Fibroblast of upper back skin (primary cell): ENCODE data around the gene MCC.
"Not testable (repeated sequence)": the region's sequence is repeated elsewhere in the genome, so short reads cannot be mapped to it uniquely, and the experiment has no call there.

ENCODE experiments used
- DNase-seq: peaks from one replicate; pipeline ENCODE4 v3.0.0-alpha.2; 2013

Gene MCC

DNA sequence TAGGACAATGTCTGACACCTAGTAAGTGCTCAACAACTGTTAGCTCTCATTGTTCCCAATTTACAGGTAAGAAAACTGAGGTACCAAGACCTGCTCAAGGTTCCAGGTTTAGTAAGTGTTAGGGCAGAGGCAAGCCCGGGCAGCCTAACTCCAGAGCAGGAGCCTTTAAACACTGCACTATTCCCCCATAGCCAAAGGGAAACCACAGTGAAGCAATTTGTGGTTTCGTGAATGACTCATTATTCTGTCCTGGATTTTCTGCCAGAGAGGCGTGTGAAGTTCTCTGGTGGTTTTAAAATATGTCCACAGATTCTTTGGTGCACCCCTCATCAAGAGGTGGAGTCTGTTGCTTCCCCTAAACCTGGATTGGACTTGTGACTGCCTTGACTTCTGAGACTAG lies 1.0 kb upstream of the MCC start:
- DNase-seq: peak; percentile 98

DNA sequence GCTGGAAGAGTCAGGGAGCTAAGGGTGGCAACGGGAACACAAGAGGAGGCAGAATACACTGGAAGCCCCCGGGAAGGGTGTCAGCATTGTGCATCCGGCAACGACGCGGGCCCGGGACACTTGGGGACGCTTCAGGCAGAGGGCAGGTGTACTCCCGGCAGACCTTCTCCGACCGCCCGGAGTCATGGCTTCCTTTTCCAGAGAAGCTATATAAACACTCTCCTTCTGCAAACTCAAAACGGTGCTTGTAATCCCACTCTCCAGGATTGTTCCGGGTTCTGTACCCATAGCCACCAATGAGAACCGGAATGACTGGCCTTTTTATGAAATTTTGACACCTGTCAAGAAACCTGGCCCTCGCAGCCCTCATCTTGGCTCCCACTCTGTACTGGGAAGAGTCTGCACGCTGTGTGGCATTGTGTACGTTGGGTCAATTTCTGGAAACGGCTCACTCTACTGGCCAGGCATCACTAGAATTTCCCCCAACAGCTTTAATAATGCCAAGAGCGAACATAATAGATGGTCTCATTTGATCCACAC lies 462 bp upstream of the MCC start:
- no peak for DNase-seq

DNA sequence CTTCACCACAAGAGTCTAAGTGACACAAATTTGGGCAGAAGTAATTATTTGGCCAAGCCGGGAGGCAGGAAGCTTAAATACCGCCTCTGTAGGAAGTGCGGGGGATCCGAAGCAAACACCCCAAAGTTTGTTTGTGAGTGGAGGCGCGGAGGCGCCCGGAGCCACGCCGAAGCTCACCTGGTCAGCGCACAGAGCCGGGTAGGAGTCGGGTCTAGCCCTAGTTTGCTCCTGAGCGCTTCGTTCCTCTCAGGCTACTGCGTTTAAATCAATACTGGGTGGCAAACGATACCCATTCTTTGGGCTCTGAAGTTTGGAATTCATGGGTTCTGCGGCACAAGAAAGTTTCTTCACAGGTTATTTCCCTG lies 855 bp downstream of the MCC start:
- DNase-seq: peak; percentile 7

DNA sequence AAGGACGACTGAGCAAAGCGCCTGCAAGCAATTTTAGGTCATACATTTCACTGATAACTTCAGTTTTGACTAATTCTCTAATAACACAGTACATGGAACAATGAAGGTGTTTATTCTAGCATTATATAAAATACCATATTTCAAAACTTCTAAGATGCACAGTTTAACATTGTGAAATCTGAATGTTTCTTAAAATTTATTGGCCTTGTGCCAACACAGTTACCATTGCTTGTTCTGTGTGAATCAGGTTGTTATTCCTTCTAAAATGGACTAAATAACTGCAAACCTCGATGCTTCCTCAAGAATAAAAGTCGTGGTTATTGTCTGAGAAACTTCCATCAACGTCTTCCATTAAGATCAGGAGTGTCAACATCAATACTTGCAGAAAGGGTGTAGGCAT lies 8.0 kb downstream of the MCC start:
- no peak for DNase-seq

DNA sequence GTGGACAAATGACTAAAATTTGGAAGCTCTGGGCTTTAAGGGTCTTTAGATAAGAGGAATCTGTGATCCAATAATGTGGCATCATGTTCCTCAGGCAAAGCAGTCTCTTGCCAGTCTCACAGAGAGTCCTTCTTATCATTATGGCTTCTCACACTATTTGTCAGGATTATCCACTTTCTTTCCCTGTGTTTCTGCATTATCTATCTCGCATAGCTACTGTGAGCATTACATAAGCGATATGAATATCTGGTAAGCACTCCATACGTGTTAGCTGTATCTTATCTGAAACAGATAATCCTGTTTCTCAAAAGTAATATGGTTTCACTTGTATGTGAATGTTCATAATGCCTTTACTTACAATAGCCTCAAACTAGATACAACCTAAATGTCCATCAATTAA lies 9.6 kb downstream of the MCC start:
- DNase-seq: no peak

DNA sequence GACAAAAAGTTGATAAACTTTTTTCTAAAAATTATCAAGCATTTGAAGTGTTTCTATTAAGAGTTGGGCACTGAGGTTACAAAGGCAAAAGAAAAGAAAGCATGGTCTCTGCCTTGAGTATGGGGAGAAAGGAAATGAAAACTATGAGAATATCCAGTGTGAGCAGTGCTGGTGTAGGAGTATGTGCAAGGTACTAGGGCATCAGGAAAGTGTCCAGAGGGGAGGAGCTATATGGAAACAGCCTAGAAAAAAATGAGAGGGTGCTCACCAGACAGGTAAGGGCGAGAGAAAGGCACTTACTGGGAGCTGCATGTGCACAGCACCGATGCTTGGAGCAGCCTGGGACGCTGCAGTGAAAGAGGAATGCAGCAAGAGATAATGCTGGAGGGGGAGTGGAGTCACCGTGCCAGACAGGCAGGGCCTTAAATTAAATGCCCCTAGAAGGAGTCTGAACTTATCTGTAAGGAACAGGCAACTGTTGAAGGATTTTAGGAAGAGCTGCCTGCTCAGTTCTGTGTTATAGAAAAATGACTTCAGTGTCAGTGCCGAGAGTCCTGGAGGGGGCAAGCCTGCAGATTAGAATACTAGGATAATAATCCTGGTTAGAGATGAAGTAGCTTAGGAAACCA lies 14.0 kb downstream of the MCC start:
- no peak for DNase-seq

DNA sequence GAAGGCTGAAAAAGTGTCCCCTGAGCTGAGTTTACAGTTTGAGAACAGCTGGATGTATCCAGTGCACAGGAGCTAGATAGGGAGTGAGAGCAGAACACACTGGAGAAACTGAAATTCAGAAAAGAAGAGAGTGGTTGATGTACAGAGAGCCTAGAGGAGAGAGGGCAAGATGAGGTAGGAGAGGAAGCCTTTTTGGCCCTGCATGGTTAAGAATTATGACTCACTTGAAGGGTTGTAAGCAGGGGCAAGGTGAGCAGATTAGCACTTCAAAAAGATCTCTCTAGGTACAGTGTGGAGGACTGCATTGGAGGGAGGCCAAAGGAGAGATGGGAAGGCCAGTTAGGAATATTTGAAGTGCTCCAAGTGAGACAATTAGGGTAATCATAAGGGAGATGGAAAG lies 25.2 kb downstream of the MCC start:
- no peak for DNase-seq

DNA sequence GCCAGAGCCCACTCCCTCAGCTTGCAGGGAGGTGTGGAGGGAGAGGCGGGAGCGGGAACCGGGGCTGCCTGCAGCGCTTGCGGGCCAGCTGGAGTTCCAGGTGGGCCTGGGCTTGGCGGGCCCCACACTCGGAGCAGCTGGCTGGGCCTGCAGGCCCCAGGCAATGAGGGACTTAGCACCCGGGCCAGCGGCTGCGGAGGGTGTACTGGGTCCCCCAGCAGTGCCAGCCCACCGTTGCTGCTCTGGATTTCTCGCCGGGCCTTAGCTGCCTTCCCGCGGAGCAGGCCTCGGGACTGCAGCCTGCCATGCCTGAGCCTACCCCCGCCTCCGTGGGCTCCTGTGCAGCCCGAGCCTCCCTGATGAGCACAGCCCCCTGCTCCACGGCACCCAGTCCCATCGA lies 31.1 kb downstream of the MCC start:
- not testable (repeated sequence) for DNase-seq

DNA sequence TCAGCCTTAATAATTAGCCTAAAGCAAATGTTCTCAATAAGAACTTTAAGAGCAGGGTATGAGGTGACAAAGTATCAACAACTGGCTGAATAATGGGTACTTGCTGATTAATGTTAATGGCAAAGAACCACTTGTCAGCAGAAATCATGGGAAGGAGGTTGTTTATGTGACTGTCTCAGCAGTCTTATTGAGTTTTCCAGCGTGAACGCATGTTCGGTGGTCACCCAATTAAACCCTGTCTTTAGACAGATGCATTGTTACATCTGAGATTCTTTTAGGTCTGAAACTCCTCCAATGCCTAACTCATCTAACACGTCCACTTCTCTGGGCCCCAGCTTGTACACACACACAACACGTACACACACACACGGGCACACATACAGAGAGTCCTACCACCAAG lies 35.3 kb downstream of the MCC start:
- DNase-seq: no peak

DNA sequence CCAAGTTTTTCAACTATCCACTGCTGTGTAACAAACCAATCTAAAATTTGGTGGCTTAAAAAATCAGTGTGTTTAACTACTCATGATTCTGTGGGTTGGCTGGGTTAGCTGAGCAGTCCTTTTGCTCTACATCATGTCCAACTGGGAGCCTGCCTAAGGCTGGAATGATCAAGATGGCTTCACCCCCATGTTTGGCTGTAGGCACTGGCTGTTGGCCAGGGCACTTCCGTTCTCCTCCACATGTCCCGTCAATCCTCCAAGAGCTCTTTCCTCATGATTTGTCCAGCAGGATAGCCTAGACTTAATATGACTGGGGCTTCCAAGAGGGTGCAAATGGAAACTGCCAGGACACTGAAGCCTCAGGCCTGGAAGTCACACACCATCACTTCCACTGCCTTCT lies 36.5 kb downstream of the MCC start:
- no peak for DNase-seq

DNA sequence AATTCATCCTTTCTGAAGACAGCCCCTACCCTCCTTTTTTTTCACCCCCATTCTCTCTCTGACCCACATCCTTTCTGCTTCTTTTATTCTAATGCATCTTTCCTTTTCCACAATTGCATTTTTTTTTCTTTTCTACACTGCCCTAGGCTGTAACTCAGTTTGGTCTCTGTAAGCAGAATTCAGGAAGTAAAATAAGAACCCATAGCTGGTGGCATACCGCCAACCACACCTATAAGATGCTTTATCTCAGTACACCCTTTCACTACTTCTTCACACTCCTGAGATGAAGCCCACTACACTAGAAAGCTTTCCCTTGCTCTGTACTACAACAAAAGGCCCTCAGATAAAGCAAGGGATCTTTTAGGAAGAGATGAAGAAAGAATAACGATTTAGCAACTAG lies 37.3 kb downstream of the MCC start:
- DNase-seq: no peak

DNA sequence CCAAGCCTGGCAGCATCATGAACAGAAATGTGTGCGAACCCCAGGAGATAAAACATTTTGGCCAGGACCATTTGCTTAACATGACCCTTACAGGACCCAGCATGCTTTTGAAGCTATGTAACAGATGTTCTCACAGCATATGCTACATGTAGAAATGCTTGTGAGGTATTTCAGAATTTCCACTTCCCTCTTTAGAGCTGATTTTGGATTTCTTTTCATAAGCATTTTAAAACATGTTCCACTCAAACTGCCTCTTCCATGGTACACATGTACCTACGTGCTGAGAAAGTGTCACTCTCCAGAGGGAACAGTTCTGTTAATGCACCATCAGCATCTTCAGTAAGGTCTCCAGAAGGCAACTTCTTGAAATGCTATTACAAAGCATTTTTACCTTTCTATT lies 37.8 kb downstream of the MCC start:
- peak; percentile 12 for DNase-seq

DNA sequence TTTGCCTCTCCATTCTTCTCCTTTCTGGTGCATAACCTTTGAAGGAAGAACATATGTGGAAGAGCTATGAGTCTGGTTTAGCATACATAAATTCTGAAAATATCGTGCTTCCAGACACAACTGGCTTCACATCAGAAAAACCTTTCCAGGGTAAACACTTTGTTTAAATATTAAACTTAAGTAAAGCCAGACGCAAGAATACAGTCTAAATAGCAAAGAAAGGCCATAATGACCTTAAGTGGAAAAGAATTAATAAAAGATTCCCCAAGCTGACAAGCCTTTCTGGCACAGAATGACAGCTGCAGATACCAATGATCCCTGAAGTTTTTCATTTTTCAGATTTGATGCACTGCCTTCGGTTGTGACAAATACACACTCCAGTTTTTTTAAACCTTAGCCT lies 40.0 kb downstream of the MCC start:
- no peak for DNase-seq

DNA sequence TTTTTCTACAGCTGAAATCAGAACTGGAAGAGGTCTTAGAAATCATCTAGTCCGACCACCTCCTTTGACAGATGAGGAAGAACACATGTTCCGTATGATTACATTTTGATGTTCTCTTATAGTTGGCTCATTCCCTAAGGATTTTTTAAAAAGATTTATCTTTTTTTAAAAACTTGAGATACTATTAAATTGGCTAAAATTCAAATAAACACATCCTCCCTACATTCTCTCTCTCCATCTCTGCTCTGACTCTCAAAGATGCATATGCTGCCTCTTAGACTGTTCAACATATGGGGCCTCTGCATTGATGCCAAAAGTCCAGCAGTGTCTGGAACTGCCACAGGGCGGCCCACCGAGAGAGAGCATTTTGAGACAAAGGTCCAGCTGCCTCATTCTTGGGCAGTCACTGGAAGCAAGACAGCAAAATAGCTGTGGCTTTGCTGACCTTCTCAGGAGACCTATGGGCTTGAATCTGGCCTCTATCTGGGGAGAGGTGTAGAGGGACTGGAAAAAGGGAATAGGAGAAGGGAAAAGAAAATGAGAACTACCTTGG lies 40.7 kb downstream of the MCC start:
- peak; percentile 15 for DNase-seq

DNA sequence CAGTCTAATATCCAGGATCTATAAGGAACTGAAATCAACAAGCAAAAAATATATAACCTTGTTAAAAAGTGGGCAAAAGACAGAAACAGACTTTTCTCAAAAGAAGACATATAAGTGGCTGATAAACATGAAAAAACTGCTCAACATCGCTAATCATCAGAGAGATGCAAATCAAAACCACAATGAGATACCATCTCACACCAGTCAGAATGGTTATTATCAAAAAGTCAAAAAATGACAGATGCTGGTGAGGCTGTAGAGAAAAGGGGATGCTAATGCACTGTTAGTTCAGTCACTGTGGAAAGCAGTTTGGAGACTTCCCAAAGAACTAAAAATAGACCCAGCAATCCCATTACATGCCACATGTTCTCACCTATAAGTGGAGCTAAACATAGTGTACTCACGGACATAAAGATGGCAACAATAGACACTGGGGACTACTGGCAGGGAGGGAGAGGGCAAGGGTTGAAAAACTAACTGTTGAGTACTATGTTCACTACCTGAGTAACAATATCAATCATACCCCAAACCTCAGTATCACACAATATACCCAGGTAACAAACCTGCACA lies 41.8 kb downstream of the MCC start:
- no peak for DNase-seq

DNA sequence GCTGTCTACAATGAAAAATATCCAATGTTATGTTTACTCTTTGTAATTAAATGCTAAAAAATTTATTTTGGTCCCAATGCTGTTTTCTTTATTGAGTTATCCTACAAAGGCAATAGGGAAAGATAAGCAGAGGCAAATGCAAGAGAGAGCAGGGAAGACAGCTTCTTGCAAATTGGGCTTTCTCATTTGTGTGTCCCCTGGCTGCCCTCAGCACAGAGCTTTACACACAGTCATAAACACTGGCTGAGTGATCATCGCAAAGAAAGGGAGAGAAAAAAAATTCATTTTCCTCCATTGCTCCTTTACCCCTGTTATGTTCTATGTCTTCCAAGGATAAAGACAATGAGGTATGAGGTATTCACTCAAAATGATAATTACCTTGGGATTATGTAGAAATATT lies 51.1 kb downstream of the MCC start:
- DNase-seq: no peak

DNA sequence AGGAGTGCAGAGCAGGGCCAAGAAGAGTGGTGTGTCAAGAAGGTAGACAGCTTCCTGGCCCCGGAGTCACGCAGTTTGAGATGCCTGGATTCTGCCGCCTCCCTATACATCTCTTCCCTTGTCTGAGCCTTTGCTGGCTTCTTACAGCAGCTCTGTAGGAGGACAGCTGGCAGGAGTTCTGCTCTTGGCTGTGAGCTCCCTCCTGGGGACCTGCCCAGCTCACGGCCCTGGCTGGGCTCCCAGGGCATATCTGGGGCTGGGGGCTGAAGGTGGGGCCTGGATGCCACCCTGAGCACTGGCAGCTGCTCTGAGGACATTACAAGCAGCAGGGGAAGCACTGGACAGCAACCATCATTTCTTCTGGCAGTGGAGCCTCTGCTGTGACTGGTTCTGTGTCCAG lies 52.7 kb downstream of the MCC start:
- no peak for DNase-seq

DNA sequence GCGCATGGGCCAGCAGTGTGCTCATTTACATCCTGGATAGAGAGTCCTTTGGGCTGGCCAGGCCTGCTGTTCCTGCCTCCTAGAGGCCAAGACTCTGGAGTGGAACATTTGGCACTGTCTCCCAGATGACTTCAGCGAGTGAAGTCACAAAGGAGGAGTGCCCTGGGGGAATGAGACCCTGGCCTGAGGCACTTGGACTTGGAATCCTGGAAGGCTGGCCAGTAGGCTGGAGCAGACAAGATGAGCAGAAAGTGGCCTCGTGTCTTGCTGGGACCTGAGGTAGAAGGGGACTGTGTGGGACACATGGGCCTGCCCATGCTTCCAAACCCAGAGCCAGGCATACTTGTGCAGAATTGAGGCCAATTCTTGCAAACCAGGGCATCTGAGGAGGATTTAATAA lies 53.4 kb downstream of the MCC start, which contains the start of gene TSSK1B:
TSSK1B (minus strand) TSS at position 101 of the 400 bp plus-strand sequence. CDS start 150 bp downstream, outside the sequence.
- no peak for DNase-seq

DNA sequence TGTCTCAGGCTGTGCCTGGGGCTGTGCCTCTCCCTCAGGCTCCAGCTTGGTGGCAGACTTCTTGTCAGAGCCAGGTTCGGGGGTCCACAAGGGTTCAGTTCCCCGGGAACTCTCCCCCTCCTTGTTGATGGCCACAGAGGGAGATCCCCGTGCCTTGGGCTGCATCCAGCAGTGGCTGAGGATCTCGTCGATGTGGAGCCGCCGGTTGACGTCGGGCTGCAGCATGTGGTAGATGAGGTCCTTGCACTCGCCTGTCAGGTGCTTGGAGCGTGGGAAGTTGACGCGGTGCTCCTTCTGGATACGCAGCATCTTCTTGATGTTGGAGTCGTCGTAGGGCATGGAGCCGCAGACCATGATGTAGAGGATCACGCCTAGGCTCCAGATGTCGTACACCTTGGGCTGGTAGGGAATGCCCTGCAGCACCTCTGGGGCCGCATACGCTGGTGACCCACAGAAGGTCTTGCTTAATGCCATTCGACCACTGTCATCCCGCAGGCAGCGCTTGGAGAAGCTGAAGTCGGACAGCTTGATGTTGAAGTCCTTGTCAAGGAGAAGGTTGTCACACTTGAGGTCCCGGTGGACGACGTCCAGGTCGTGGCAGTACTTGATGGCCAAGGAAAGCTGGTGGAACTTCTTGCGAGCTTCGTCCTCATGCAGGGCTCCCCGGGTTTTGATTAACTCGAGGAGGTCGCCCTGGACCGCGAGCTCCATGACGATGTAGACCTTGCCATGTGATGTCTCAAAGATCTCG lies 54.2 kb downstream of the MCC start:
- no peak for DNase-seq

DNA sequence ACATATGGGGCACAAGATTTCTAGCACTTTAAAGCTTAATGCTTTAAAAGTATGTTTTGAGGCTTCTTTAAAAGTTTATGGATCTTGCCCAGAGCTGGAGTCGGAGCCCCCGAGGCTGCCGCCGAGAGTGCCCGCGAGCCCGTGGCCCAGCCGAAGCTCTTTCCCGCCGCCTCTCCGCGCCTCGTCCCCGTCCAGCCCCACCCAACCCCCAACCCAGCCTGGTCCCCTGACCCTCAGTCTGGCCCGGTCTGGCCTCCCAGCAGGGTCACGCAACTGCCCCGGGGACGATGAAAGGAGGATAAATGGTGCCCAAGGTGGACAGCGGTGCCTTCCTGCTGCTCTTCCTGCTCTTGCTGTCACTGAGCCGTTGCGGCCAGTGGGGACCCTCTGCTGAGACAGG lies 55.2 kb downstream of the MCC start:
- no peak for DNase-seq

DNA sequence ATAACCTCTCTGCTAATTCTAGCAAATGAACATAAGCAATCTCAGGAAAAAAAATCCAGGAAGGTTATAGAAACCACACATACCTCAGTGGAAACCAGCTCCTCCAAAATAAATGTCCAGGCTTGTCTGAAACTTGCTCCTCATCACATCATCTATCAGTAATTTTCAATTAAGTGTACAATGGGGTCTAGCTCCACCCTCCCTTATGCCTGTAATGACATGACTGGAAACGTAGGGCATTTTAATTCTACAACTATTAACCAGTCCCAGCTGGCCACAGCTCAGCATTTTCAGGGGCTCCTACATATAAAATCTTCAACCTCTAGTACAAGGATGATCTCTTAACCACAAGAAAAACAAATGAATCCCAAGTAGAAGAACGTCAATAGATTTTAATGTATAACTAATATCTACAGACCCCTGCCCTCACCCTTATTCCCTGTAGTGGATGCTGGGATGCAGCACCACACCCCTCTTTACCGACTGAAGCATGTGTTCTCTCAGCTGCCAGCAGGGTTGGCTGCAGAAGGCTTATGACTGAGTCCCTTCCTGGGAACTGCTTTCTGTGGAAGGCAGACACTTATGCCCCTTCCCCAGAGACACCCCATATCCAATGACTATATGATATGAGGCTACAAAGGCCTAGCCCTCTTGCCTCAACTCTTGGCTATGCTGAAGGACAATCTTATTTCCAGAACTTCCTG lies 60.2 kb downstream of the MCC start:
- DNase-seq: no peak

DNA sequence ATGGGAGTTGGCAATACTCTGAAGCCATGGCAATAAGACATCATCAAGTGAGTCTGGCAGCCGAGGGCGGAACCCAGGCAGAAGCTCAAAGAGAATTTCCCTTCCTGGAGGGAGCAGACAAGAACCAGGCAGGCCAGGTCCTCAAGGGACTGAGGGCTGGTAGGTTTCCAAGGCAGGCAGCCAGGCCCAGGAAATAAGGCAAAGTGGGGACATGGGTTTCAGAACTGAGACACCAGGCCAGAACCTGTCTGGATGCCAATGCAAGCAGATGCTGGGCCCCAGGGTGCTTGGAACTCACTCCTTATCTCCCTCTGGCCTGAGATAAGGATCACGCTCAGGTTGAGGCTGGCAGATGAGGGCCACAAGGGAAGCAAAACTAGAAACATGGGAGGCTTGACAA lies 62.3 kb downstream of the MCC start:
- DNase-seq: no peak

DNA sequence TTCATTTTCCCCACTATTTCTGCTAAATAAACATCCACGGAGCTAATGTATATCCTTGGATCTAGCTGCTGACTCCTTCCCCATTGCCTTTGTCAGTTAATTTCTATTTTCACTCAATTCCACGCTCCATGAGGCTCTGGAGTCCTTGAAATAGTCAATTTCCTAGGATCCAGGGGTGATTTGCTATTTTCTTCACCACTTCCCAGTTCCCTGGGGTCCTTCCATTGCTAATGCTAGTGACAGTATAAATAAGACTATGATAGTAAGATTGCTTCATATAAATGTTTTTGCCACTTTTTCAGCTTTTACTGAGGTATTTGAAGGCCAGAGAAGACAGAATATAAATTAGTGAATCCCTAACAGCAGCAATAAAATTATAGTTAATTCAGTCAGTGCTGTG lies 66.6 kb downstream of the MCC start:
- DNase-seq: no peak
